HG02610 (cell line): ENCODE measurements around the gene SERPINB7.
"Not testable (repeated sequence)": the region's sequence is repeated elsewhere in the genome, so short reads cannot be mapped to it uniquely, and the experiment has no call there.

Experiments
- ATAC-seq: cut with Tn5 transposase; IDR thresholded peaks from one replicate; pipeline ENCODE4 v1.9.1; 2021; ENCODE audit warnings: mild to moderate bottlenecking, moderate library complexity; ENCODE audit not compliant: unreplicated experiment

The SERPINB7 gene, protein sequence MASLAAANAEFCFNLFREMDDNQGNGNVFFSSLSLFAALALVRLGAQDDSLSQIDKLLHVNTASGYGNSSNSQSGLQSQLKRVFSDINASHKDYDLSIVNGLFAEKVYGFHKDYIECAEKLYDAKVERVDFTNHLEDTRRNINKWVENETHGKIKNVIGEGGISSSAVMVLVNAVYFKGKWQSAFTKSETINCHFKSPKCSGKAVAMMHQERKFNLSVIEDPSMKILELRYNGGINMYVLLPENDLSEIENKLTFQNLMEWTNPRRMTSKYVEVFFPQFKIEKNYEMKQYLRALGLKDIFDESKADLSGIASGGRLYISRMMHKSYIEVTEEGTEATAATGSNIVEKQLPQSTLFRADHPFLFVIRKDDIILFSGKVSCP

GRCh38 chr18:63775166-63775730 is at the start of gene SERPINB7:
TSS of gene SERPINB7 (plus strand) at chr18:63775418. CDS start at chr18:63782373, 6,955 bp downstream.
- ATAC-seq = no peak

DNA sequence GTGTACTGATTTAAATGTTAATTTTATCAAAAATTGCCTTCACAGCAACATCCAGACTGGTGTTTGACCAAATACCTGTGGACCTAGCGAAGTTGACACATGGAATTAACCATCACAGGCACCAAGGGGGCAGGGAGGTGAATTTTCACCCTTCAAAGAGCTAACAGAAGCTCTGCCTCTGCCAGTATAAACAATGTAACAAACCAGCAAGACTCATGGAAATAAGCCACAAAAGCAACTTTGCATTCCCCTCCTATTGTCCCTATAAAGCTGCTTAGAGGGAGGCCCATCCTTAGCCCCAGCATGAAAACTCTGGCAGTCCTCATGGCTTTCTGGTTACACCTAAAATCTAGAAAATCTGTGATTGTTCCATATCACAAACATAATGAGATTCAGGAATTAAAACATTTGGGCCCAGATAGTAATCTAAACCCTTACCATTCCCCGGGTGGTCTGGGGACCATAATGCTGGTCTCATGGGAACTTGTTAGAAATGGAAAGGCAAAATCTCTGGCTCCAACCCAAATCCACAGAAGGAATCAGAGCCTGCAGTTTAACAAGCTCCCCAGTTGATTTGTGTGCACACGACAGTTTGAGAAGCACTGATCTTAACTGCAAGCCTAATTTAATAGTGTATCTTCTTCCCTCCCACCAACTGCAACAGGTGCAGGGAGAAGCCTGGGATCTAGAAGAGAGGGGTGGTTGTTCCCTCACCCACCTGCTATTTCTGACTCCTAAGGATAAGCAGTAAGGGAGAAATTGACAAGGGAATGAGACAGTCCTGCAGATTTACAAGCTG is 49.3 kb upstream of the SERPINB7 start:
- ATAC-seq = no peak

DNA sequence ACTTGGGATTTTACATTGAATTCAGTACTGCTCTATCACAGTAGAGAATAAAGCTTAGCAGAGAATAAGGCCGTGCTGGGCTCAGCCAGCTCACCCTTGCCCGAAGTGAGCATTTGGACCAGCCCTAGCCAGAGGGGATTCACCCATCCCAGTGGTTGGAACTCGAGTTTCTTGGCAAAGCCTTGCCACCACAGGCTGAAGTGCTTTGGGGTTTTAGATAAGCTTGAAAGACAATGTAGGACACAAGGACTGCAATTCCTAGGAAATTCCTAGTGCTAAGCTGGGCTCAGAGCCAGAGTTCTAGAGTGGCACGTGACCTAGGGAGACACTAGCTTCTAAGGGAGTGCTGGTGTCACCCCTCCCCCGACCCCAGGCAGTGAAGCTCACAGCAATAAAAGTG is 44.4 kb upstream of the SERPINB7 start:
- no peak for ATAC-seq

GRCh38 chr18:63731215-63731614 is 44.0 kb upstream of the SERPINB7 start:
- no peak for ATAC-seq

DNA sequence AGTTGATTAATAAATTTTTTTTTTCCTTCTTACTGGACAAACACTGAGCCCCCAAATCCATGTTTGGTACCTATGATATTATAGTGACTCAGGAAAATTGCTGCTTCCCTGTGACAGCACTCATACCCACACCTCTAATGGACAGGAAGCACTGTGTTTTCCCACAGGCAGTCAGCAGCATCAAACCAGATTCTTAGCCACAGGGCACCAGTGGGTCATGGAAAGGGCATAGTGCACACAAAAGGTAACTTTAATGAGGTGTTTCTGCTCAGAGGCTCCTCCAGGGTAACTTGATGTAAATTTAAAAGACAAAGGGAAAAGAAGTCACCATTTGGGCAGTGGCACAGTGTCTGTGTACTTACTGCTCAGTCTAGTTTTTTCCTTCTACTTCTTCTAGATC is 38.3 kb upstream of the SERPINB7 start:
- ATAC-seq = no peak

DNA sequence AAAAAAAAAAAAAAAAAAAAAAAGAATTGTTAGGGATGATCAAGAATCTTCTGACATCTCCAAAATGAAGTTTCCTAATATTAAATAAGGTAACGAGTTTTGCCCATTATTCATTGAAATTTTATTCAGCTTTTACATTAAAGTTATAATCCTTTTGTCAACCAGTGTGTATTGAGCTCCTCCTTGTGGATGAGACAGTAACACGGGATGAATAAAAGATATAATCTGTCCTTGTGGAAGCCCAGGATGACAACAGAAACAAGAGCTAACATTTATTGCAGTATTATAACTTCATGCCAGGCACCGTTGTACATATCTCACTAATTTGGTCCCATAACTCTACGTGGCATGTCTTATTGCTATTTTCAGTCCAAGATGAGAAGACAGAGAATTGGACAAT is 33.4 kb upstream of the SERPINB7 start:
- ATAC-seq = no peak

DNA sequence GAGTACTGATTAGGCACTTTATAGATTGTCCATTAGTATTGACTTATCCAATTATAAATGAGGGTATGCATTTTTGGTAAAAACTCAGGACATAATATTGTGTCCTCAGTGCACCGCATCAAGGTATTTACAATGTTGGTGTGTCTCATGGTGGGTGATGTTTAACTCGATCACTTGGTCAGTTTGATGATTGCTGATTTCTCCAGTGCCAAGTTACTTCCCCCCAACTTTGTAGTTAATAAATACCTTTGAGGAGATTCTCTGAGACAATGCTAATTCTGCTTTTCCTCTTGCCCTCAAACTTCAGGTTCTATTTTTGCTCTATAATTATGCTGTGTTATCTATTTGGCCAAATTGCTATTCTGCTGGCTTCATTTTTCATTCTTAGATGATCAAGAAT is 28.2 kb upstream of the SERPINB7 start:
- no peak for ATAC-seq

DNA sequence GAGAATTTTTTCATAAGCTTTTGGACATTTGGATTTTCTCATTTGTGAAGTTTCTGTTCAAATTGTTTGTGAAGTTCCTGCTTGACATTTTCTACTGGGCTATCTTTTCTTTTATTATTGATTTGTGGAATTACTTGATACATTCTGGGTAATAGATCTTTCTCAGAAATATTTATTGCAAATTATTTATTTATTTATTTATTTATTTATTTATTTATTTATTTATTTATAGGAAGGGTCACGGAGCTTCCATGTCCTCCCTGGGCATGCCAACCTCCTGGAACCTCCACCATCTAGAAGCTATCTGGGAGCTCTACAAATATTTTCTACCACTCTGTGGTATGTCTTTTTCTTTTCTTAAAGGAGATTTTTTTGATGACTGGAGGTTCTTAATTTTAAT is 25.7 kb upstream of the SERPINB7 start:
- ATAC-seq = no peak

GRCh38 chr18:63752636-63753035 is 22.6 kb upstream of the SERPINB7 start:
- no peak for ATAC-seq

DNA sequence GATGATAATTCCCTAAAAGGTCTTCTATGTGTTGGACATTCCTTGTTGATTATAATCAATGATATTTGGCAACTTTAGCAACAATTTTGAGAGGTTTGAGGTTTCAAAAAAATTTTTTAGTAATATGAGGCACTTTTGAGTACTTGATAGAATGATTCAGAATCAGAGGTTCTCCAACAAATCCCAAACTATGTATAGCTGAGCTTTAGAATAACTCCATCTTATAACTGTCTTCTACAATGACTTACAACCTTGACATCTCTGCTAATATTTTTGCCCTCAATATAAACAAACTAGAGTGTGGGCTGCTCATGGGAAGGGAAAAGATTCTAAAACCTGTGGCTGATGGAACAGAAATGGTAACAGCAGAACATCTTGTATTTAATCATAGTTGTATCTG is 21.5 kb upstream of the SERPINB7 start:
- ATAC-seq = no peak

GRCh38 chr18:63757541-63757940 is 17.7 kb upstream of the SERPINB7 start:
- ATAC-seq = no peak

- no peak for ATAC-seq
Measured at GRCh38 chr18:63758615-63759240, 16.5 kb upstream of the SERPINB7 start.

GRCh38 chr18:63759786-63760185 is 15.4 kb upstream of the SERPINB7 start:
- not testable (repeated sequence) for ATAC-seq

GRCh38 chr18:63762518-63762917 is 12.7 kb upstream of the SERPINB7 start:
- no peak for ATAC-seq

- ATAC-seq = no peak
Measured at GRCh38 chr18:63763831-63764600, 11.2 kb upstream of the SERPINB7 start.

- ATAC-seq = no peak
Measured at GRCh38 chr18:63765837-63766236, 9.4 kb upstream of the SERPINB7 start.

- no peak for ATAC-seq
Measured at GRCh38 chr18:63773551-63773950, 1.7 kb upstream of the SERPINB7 start.

DNA sequence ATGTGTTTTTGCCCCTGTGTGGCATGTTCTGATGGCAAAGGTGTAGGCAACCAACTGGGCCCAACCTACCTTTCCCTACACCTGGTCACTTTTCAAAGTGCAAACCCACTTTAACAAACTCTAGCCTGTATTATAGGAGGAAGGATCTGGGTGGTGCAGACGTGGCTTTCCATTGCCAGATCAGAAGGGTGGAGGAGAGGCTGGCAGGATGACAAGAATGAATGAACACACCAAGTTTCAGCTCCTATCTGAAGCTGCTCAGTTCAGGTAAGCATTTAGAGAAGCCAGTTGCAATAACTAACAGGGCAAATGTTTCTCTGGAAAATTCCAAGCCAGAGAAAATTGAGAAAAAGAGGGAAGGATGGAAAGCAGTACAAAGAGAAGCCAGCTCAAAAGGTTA is 707 bp upstream of the SERPINB7 start:
- ATAC-seq = no peak

DNA sequence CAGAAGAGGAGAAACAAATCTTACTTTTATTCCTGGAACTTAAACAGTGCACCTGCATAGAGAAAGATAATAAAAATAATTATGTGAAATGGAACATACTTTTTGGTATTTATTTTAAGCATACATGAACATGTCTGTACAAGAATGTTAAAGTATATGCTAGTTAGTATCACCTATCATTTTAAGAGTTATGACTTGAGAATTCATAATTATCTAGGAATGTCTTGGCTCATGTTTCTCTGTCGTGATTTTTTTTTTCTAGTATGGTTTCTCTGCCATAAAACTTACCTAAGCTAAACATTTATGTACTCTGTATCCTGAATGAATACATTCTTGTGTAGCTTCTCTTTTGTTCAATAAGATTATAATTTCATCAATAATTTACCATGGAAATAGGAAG is 4.2 kb downstream of the SERPINB7 start:
- ATAC-seq = no peak

- ATAC-seq = no peak
Measured at GRCh38 chr18:63783394-63783793, 8.2 kb downstream of the SERPINB7 start.
